Osteoblast (primary cell): ENCODE data around the gene AAK1. TPM values are rescaled to one million over a fixed set of nuclear protein-coding genes. Genes with fewer than 3 reads are reported as not detected.

Experiments used
- DNase-seq: peaks from one replicate; pipeline ENCODE4 v3.0.0; 2011; ENCODE audit warnings: low spot score, mixed read lengths; ENCODE audit not compliant: insufficient read length; ENCODE audit errors: missing footprints
- H2AFZ ChIP-seq: 2 replicates; pipeline ENCODE4 v1.6.0; 2011; ENCODE audit warnings: mild to moderate bottlenecking, low read length
- H3K27ac ChIP-seq: 2 replicates; pipeline ENCODE4 v1.5.1; 2011; ENCODE audit warnings: mild to moderate bottlenecking, low read depth, low read length, moderate library complexity
- H3K27me3 ChIP-seq: 2 replicates; pipeline ENCODE4 v1.6.0; 2012; ENCODE audit warnings: mild to moderate bottlenecking, control low read depth, inconsistent platforms, low read length, moderate library complexity; ENCODE audit not compliant: insufficient read depth
- H3K36me3 ChIP-seq: 2 replicates; pipeline ENCODE4 v1.5.1; 2011; ENCODE audit warnings: mild to moderate bottlenecking, low read length, control low read depth, moderate library complexity; ENCODE audit not compliant: insufficient read depth
- H3K4me1 ChIP-seq: 2 replicates; pipeline ENCODE4 v1.5.1; 2011; ENCODE audit warnings: mild to moderate bottlenecking, low read length, control low read depth, moderate library complexity; ENCODE audit not compliant: insufficient read depth
- H3K4me2 ChIP-seq: 2 replicates; pipeline ENCODE4 v1.6.0; 2011; ENCODE audit warnings: mild to moderate bottlenecking, low read length; ENCODE audit not compliant: insufficient read depth
- H3K4me3 ChIP-seq: fragments of 200-600 bp; sonication (generic); 3 replicates; pipeline ENCODE4 v1.5.1; 2012; ENCODE audit warnings: mild to moderate bottlenecking, low read length, inconsistent platforms; ENCODE audit not compliant: insufficient read depth
- H3K79me2 ChIP-seq: 2 replicates; pipeline ENCODE4 v1.6.0; 2012; ENCODE audit warnings: mild to moderate bottlenecking, low read length, control low read depth, inconsistent platforms; ENCODE audit not compliant: insufficient read depth
- H3K9me3 ChIP-seq: 2 replicates; pipeline ENCODE4 v1.5.1; 2011; ENCODE audit warnings: low read depth, low read length, control low read depth
- H4K20me1 ChIP-seq: 2 replicates; pipeline ENCODE4 v1.6.0; 2012; ENCODE audit warnings: mild to moderate bottlenecking, low read length, control low read depth; ENCODE audit not compliant: insufficient read depth
- total RNA-seq: library from RNA; depleted of rRNA; stranded (reverse); fragments of >200 nt; gene quantifications from 2 replicates; pipeline ENCODE4 v1.2.3, GENCODE V29; 2012
- TF ChIP-seq, protein P1 (sequence below): IDR thresholded peaks from 2 replicates; pipeline ENCODE4 v1.5.1; 2011; ENCODE audit warnings: mild to moderate bottlenecking, low read depth, low read length, moderate library complexity; ENCODE audit errors: extremely low read depth

The AAK1 gene
- total RNA-seq, 1 donor = 61.9 TPM

DNA sequence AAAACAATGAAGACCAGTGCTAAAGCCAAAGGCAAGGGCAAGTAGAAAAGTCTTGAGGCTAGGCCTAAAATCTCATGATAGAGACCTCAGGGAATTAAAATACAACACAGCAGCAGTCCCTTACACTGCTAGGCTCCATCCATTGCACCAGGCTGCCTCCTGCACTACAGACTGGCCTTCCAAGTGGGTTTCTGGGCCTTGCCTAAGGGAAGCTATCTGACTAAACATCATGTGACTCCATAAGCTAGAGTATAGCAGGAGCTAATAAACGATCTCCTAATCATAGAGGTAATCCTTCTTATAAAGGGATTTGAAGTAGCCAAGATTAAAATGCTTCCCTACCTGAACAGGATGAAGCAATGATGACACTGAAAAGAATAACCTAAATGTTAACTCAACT, 128.7 kb downstream of the AAK1 start:
- Histone ChIP-seq H3K4me2 (no peak overlapping the region), H3K4me3 (no peak overlapping the region), H3K79me2 (peaks cover 7% of the 10 kb centered on the region), H3K27ac (peak overlapping the region; percentile 7), H3K9me3 (no peaks in the 10 kb centered on the region), H2AFZ (no peak overlapping the region), H3K27me3 (no peaks in the 10 kb centered on the region), H3K36me3 (peaks cover 65% of the 10 kb centered on the region), H3K4me1 (peaks cover 6% of the 10 kb centered on the region), H4K20me1 (peaks cover 5% of the 10 kb centered on the region)
- peak; percentile 48 for DNase-seq
- TF ChIP-seq, protein P1, sequence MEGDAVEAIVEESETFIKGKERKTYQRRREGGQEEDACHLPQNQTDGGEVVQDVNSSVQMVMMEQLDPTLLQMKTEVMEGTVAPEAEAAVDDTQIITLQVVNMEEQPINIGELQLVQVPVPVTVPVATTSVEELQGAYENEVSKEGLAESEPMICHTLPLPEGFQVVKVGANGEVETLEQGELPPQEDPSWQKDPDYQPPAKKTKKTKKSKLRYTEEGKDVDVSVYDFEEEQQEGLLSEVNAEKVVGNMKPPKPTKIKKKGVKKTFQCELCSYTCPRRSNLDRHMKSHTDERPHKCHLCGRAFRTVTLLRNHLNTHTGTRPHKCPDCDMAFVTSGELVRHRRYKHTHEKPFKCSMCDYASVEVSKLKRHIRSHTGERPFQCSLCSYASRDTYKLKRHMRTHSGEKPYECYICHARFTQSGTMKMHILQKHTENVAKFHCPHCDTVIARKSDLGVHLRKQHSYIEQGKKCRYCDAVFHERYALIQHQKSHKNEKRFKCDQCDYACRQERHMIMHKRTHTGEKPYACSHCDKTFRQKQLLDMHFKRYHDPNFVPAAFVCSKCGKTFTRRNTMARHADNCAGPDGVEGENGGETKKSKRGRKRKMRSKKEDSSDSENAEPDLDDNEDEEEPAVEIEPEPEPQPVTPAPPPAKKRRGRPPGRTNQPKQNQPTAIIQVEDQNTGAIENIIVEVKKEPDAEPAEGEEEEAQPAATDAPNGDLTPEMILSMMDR = no peak

- Histone ChIP-seq H3K79me2 (peaks cover 7% of the 10 kb centered on the region), H3K4me1 (peaks cover 6% of the 10 kb centered on the region), H3K9me3 (no peaks in the 10 kb centered on the region), H2AFZ (no peak overlapping the region), H3K36me3 (peaks cover 65% of the 10 kb centered on the region), H4K20me1 (peaks cover 5% of the 10 kb centered on the region), H3K4me2 (no peak overlapping the region), H3K27ac (peak overlapping the region; percentile 43), H3K27me3 (no peaks in the 10 kb centered on the region), H3K4me3 (no peak overlapping the region)
- TF ChIP-seq, protein P1 = peak; percentile 6
- peak; percentile 78 for DNase-seq
Observed at GRCh38 chr2:69514406-69514805, 129.1 kb downstream of the AAK1 start.

GRCh38 chr2:69512446-69512845, 131.1 kb downstream of the AAK1 start:
- Histone ChIP-seq H3K4me1 (peaks cover 12% of the 10 kb centered on the region), H2AFZ (no peak overlapping the region), H3K27ac (no peak overlapping the region), H3K36me3 (peaks cover 58% of the 10 kb centered on the region), H3K79me2 (peaks cover 7% of the 10 kb centered on the region), H4K20me1 (peaks cover 5% of the 10 kb centered on the region), H3K9me3 (no peaks in the 10 kb centered on the region), H3K4me2 (no peak overlapping the region), H3K27me3 (no peaks in the 10 kb centered on the region), H3K4me3 (no peak overlapping the region)
- TF ChIP-seq, protein P1 = no peak
- DNase-seq = no peak

DNA sequence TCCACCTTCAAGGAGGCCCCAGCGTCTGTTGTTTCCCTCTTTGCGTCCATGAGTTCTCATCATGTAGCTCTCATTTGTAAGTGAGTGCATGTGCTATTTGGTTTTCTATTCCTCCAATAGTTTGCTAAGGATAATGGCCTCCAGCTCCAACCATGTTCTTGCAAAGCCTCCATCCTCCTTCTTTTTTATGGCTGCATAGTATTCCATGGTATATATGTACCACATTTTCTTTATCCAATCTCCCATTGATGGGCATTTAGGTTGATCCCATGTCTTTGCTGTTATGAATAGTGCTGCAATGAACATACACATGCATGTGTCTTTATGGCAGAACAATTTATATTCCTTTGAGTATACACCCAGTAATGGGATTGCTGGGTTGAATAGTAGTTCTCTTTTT, 133.3 kb downstream of the AAK1 start:
- Histone ChIP-seq H3K4me3 (no peak overlapping the region), H3K9me3 (no peaks in the 10 kb centered on the region), H3K27me3 (no peaks in the 10 kb centered on the region), H3K4me1 (peaks cover 12% of the 10 kb centered on the region), H3K36me3 (peaks cover 68% of the 10 kb centered on the region), H3K4me2 (no peak overlapping the region), H2AFZ (no peak overlapping the region), H3K79me2 (peaks cover under 1% of the 10 kb centered on the region), H3K27ac (no peak overlapping the region), H4K20me1 (peaks cover 5% of the 10 kb centered on the region)
- TF ChIP-seq, protein P1 = no peak
- DNase-seq = no peak
